AG04449 (cell line): Measurements from ENCODE around the gene RPUSD1.

ENCODE experiments used
- CTCF ChIA-PET: fragments of 350-600 bp; formaldehyde crosslinking; extraction: SDS; loops from one replicate; lab custom pipeline; 2021; ENCODE audit warnings: antibody characterized with exemption; lab: Yijun Ruan, JAX
- POLR2A ChIA-PET: fragments of 400-600, 350-600 bp; formaldehyde crosslinking; extraction: SDS; loops from one replicate; lab custom pipeline; 2020; ENCODE audit warnings: antibody characterized with exemption, inconsistent platforms; lab: Yijun Ruan, JAX
- DNase-seq: peaks from one replicate; pipeline ENCODE4 v3.0.0-alpha.2; 2010; ENCODE audit warnings: low read depth, low spot score
- H3K4me3 ChIP-seq: 2 replicates; pipeline ENCODE4 v1.5.1; 2011; ENCODE audit warnings: low read depth, mild to moderate bottlenecking, control low read depth, low read length
- TF ChIP-seq, protein P1 (sequence below): IDR thresholded peaks from one replicate; pipeline ENCODE4 v1.5.1; 2011; ENCODE audit warnings: mild to moderate bottlenecking, moderate library complexity, low read length, control low read depth, inconsistent platforms; ENCODE audit not compliant: insufficient read depth; ENCODE audit errors: missing control alignments

RPUSD1 gene

DNA sequence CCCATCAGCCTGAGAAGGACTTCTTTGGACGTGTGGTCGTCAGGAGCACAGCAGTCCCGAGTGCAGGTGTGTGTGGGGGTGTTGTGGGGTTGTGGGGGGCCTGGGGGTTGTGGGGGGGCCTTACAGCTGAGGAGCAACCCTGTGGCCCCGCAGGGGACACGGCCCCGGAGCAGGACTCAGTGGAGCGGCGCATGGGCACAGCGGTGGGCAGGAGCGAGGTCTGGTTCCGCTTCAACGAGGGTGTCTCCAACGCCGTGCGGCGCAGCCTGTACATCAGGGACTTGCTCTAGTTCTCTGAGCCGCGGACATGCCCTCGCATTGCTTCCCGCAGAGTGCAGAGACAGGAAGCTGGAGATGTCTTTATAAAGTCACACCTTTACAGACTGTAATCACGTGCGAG is 9.5 kb upstream of the RPUSD1 start:
- POLR2A ChIA-PET, result no interaction called here
- TF ChIP-seq, protein P1, sequence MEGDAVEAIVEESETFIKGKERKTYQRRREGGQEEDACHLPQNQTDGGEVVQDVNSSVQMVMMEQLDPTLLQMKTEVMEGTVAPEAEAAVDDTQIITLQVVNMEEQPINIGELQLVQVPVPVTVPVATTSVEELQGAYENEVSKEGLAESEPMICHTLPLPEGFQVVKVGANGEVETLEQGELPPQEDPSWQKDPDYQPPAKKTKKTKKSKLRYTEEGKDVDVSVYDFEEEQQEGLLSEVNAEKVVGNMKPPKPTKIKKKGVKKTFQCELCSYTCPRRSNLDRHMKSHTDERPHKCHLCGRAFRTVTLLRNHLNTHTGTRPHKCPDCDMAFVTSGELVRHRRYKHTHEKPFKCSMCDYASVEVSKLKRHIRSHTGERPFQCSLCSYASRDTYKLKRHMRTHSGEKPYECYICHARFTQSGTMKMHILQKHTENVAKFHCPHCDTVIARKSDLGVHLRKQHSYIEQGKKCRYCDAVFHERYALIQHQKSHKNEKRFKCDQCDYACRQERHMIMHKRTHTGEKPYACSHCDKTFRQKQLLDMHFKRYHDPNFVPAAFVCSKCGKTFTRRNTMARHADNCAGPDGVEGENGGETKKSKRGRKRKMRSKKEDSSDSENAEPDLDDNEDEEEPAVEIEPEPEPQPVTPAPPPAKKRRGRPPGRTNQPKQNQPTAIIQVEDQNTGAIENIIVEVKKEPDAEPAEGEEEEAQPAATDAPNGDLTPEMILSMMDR, result no peak
- no peak overlapping the region for H3K4me3 ChIP-seq
- CTCF ChIA-PET, result no interaction called here
- DNase-seq, result no peak

DNA sequence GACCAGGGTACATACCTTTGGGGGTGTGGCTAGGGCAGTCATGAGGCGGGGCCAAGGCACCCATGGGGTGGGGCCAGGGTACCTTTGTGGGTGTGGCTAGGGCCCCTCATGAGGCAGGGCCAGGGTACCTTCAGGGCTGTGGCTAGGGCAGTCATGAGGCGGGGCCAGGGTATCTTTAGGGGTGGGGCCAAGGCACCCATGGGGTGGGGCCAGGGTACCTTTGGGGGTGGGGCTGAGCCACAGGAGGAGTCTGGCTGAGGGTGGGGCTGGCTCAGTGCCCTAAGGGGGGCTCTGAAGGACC is 8.9 kb upstream of the RPUSD1 start:
- TF ChIP-seq, protein P1, result no peak
- ChIA-PET CTCF (no interaction called here), POLR2A (no interaction called here)
- no peak for DNase-seq
- no peak overlapping the region for H3K4me3 ChIP-seq

DNA sequence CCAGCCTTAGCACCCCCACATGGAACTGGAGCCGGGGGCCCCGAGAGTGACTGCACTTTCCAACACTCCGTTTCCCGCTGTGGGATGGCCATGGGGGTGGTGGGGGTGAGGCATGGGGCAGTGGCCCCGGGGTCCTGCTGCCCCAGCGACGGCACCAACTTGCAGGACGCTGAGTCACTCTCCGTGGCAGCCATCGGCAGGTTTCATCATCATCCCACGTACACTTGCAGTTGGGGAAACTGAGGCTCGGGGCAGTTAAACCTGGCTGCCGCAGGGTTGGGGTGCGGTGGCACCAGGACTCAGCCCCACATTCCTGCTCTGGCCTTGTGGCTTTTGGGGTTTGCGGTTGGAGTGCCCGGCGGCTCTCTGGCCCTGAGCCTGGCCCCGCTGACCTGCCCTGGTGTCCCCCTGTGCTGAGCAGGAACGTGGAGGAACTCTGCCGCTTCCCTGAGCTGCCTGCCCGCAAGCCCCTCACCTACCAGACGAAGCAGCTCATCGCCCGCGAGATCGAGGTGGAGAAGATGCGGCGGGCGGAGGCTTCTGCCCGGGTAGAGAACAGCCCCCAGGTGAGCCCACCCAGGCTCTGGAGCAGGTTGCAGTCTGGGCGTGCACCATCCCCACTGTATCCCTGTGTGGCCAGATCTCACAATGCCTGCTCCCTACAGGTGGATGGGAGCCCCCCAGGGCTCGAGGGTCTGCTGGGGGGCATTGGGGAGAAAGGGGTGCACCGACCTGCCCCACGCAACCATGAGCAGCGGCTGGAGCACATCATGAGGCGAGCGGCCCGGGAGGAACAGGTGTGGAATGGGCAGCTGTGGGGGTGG is 8.3 kb upstream of the RPUSD1 start:
- ChIA-PET POLR2A (no interaction called here), CTCF (no interaction called here)
- H3K4me3 ChIP-seq, result no peak overlapping the region
- no peak for DNase-seq
- TF ChIP-seq, protein P1, result no peak

DNA sequence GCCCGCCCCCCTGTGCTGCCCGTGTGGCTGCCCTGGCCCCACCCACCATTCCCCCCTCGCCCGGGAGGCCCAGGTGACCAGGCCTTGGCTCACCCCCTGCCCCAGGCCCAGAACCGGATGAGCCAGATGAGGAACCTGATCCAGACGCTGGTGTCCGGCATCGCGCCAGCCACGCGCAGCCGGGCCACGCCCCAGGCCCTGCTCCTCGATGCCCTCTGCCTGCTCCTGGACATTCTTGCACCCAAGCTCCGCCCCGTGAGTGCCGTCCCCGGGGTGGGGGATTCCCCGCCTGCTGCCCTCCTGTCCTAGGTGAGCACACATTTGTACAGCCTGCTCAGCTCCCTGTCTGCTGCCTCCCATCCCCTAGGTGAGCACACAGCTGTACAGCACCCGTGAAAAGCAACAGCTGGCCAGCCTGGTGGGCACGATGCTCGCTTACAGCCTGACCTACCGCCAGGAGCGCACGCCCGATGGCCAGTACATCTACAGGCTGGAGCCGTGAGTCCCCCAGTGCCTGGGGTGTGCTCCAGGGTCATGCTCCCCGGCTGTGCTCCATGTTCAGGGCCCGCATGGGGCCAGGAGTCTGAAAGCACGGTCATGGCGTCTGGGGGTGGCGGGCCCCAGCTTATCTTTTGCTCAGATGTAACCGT is 7.5 kb upstream of the RPUSD1 start:
- CTCF ChIA-PET, result interaction anchor here (1.5 kb wide), 1 partner anchor 10 kb away, joined by 4 read pairs; no protein-coding TSS in a partner anchor
- POLR2A ChIA-PET, result no interaction called here
- DNase-seq, result no peak
- TF ChIP-seq, protein P1, result no peak
- H3K4me3 ChIP-seq, result no peak overlapping the region

DNA sequence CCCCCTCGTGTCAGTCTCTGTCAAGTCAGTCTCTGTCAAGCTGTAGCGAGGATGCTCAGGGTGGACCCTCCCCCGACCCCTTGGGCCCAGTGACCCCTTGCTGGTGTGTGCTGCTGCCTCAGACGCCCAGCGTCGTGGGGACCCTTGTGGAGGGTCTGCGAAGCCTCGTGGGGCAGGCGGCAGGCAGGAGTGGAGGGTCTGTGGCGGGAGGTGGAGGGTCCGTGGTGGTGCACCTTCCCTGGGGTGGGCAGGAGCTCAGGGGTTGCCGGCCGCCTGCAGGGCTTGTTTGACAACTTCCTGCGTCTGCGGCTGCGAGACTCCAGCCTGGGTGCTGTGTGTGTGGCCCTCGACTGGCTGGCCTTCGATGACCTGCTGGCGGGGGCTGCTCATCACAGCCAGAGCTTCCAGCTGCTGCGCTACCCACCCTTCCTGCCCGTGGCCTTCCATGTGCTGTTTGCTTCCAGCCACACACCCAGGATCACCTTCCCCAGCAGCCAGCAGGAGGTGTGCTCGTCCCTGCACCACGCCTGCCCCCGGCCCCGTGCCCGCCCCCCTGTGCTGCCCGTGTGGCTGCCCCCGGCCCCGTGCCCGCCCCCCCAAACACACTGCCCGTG is 6.8 kb upstream of the RPUSD1 start:
- POLR2A ChIA-PET, result no interaction called here

More for the DNA sequence above, 6.8 kb upstream of the RPUSD1 start:
- CTCF ChIA-PET, result interaction anchor here (1.5 kb wide), 1 partner anchor 9 kb away, joined by 4 read pairs; no protein-coding TSS in a partner anchor
- TF ChIP-seq, protein P1, result no peak
- DNase-seq, result no peak
- H3K4me3 ChIP-seq, result no peak overlapping the region
